Brain microvascular endothelial cell (primary cell): ENCODE results near the gene ST7.
A peak's percentile ranks its signal among the peaks of the same experiment; 100 is the strongest.

ENCODE experiments used
- DNase-seq: peaks from one replicate; pipeline ENCODE4 v3.0.0-alpha.2; 2020
- H3K27ac ChIP-seq: fragments of 250-450 bp; sonication (Bioruptor Pico); 2 replicates; pipeline ENCODE4 v1.5.1; 2020; ENCODE audit warnings: mild to moderate bottlenecking, moderate library complexity
- H3K27me3 ChIP-seq: fragments of 250-450 bp; sonication (Bioruptor Pico); replicated peaks from 2 replicates; pipeline ENCODE4 v1.5.1; 2020; ENCODE audit warnings: mild to moderate bottlenecking
- H3K36me3 ChIP-seq: fragments of 250-450 bp; sonication (Bioruptor Pico); replicated peaks from 2 replicates; pipeline ENCODE4 v1.5.1; 2020; ENCODE audit warnings: mild to moderate bottlenecking
- H3K4me3 ChIP-seq: 2 replicates; pipeline ENCODE4 v1.5.1; 2011; ENCODE audit warnings: low read depth, mild to moderate bottlenecking, control low read depth, low read length, moderate library complexity
- CTCF ChIP-seq: IDR thresholded peaks from 2 replicates; pipeline ENCODE4 v1.5.1; 2011; ENCODE audit warnings: low read depth, mild to moderate bottlenecking, moderate library complexity, low read length, control low read depth, inconsistent platforms; ENCODE audit errors: missing control alignments
- in situ Hi-C: cut with HindIII; loops from 2 replicates; pipeline ENCODE4 v1.10.0; 2017; ENCODE audit warnings: low sequenced_read_pairs, low pct_ligation_motif_present

ST7 gene

GRCh38 chr7:116918704-116919103 lies 34.6 kb upstream of the ST7 start:
- in situ Hi-C loops: no loop called here
- no peak overlapping the region for H3K4me3 ChIP-seq
- peaks cover 21% of the 10 kb centered on the region for H3K36me3 ChIP-seq
- H3K27me3 ChIP-seq: no peaks in the 10 kb centered on the region
- no peak overlapping the region for H3K27ac ChIP-seq
- DNase-seq: no peak
- no peak for TF ChIP-seq CTCF

GRCh38 chr7:116920359-116920758 lies 32.9 kb upstream of the ST7 start:
- no peak overlapping the region for H3K4me3 ChIP-seq
- no peak for TF ChIP-seq CTCF
- H3K27ac ChIP-seq: no peak overlapping the region
- peaks cover 16% of the 10 kb centered on the region for H3K36me3 ChIP-seq
- DNase-seq: no peak
- no peaks in the 10 kb centered on the region for H3K27me3 ChIP-seq
- in situ Hi-C loops: no loop called here

GRCh38 chr7:116922545-116922944 lies 30.8 kb upstream of the ST7 start:
- in situ Hi-C loops: no loop called here
- Histone ChIP-seq H3K27ac (no peak overlapping the region), H3K27me3 (no peaks in the 10 kb centered on the region), H3K4me3 (no peak overlapping the region), H3K36me3 (peaks cover 7% of the 10 kb centered on the region)
- TF ChIP-seq CTCF: no peak
- no peak for DNase-seq

GRCh38 chr7:116924741-116925140 lies 28.6 kb upstream of the ST7 start:
- TF ChIP-seq CTCF: no peak
- DNase-seq: peak; percentile 29
- in situ Hi-C loops: no loop called here
- Histone ChIP-seq H3K27me3 (no peaks in the 10 kb centered on the region), H3K36me3 (peaks cover 2% of the 10 kb centered on the region), H3K27ac (no peak overlapping the region), H3K4me3 (no peak overlapping the region)

- no peak for TF ChIP-seq CTCF
- DNase-seq: no peak
- H3K36me3 ChIP-seq: no peaks in the 10 kb centered on the region
- no peak overlapping the region for H3K4me3 ChIP-seq
- H3K27ac ChIP-seq: no peak overlapping the region
- in situ Hi-C loops: no loop called here
- H3K27me3 ChIP-seq: no peaks in the 10 kb centered on the region
These were observed 24.3 kb upstream of the ST7 start for GRCh38 chr7:116929021-116929420.
